Astrocyte of the cerebellum (primary cell): ENCODE results near the gene KCNJ6.
"Not testable (repeated sequence)": the region's sequence is repeated elsewhere in the genome, so short reads cannot be mapped to it uniquely, and the experiment has no call there.

Source experiments
- DNase-seq: peaks from one replicate; pipeline ENCODE4 v3.0.0-alpha.2; 2011; ENCODE audit warnings: low read depth
- H3K4me3 ChIP-seq: 2 replicates; pipeline ENCODE4 v1.5.1; 2011; ENCODE audit warnings: mild to moderate bottlenecking, low read depth, low read length, moderate library complexity
- in situ Hi-C: cut with HindIII; loops from 2 replicates; pipeline ENCODE4 v1.10.0; 2017; ENCODE audit warnings: low sequenced_read_pairs
- TF ChIP-seq, protein P1 (sequence below): IDR thresholded peaks from 2 replicates; pipeline ENCODE4 v1.5.1; 2012; ENCODE audit warnings: low read length, low read depth, moderate library complexity, mild to moderate bottlenecking; ENCODE audit errors: missing control alignments

KCNJ6 gene

GRCh38 chr21:37737507-37737906, 178.8 kb downstream of the KCNJ6 start:
- TF ChIP-seq, protein P1, sequence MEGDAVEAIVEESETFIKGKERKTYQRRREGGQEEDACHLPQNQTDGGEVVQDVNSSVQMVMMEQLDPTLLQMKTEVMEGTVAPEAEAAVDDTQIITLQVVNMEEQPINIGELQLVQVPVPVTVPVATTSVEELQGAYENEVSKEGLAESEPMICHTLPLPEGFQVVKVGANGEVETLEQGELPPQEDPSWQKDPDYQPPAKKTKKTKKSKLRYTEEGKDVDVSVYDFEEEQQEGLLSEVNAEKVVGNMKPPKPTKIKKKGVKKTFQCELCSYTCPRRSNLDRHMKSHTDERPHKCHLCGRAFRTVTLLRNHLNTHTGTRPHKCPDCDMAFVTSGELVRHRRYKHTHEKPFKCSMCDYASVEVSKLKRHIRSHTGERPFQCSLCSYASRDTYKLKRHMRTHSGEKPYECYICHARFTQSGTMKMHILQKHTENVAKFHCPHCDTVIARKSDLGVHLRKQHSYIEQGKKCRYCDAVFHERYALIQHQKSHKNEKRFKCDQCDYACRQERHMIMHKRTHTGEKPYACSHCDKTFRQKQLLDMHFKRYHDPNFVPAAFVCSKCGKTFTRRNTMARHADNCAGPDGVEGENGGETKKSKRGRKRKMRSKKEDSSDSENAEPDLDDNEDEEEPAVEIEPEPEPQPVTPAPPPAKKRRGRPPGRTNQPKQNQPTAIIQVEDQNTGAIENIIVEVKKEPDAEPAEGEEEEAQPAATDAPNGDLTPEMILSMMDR: no peak
- H3K4me3 ChIP-seq: no peak overlapping the region
- DNase-seq: no peak
- in situ Hi-C loops: no loop called here

- TF ChIP-seq, protein P1: no peak
- no peak for DNase-seq
- in situ Hi-C loops: no loop called here
- no peak overlapping the region for H3K4me3 ChIP-seq
These were observed 181.4 kb downstream of the KCNJ6 start for GRCh38 chr21:37734846-37735245.

- TF ChIP-seq, protein P1: no peak
- no peak overlapping the region for H3K4me3 ChIP-seq
- in situ Hi-C loops: no loop called here
- no peak for DNase-seq
These were observed 183.3 kb downstream of the KCNJ6 start for GRCh38 chr21:37732927-37733326.

DNA sequence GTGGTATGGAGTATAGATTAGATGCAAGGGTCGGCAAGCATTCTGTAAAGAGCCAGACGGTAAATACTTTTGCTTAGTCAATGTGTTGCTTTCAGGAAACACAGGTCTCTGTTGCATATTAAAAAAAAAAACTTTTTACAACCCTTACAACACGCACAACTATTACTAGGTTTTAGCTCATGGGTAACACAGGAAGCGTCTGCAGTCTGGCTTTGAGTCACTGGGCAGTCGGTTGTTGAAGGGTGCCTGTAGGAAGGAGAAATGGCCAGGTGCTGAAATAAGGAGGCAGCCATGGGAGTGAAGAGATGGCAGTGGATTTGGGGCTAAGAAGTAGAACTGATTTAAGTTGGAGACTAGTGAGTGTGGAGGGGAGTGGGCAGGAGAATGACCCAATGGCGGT, 192.1 kb downstream of the KCNJ6 start:
- TF ChIP-seq, protein P1: no peak
- in situ Hi-C loops: loop anchor here (25.0 kb wide), 1 partner anchor 638 kb away; no protein-coding TSS in a partner anchor
- no peak overlapping the region for H3K4me3 ChIP-seq
- no peak for DNase-seq

DNA sequence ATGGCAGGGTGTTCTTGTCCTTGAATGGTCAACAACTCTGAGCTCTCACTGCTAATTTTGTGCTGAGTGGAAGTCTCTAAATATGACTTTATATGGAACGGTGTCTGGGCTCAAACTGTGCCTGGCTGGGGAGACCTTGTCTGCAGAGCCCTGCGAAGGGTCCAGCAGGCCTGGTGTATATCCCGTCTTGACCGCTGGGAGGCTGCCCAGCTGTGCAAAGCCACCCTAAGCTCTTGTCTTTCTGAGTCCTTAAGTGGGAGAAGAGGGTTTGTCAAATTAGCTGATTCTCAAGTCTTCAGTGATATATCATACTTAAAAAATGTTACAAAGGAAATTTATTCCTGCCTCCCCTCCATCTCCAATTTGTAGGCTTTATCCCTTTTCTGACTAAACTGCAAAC, 198.7 kb downstream of the KCNJ6 start:
- in situ Hi-C loops: loop anchor here (25.0 kb wide), 1 partner anchor 645 kb away; no protein-coding TSS in a partner anchor

DNA sequence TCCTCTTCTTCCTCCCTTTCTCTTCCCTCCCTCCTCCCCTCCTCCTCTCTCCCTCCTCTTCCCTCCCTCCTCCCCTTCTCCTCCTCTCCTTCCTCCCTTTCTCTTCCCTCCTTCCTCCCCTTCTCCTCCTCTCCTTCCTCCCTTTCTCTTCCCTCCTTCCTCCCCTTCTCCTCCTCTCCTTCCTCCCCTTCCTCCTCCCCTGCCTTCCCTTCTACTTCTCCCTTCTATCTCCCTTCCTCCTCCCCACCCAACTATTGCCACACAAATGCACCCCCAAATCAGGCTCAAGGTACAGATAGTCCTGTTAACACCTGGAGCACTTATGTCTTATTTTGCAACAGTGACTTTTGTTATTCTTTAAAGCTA, 203.7 kb downstream of the KCNJ6 start:
- not testable (repeated sequence) for H3K4me3 ChIP-seq, DNase-seq
- in situ Hi-C loops: loop anchor here (25.0 kb wide), 1 partner anchor 650 kb away; no protein-coding TSS in a partner anchor

More for the DNA sequence above, 198.7 kb downstream of the KCNJ6 start:
- no peak overlapping the region for H3K4me3 ChIP-seq
- DNase-seq: no peak
- TF ChIP-seq, protein P1: no peak

DNA sequence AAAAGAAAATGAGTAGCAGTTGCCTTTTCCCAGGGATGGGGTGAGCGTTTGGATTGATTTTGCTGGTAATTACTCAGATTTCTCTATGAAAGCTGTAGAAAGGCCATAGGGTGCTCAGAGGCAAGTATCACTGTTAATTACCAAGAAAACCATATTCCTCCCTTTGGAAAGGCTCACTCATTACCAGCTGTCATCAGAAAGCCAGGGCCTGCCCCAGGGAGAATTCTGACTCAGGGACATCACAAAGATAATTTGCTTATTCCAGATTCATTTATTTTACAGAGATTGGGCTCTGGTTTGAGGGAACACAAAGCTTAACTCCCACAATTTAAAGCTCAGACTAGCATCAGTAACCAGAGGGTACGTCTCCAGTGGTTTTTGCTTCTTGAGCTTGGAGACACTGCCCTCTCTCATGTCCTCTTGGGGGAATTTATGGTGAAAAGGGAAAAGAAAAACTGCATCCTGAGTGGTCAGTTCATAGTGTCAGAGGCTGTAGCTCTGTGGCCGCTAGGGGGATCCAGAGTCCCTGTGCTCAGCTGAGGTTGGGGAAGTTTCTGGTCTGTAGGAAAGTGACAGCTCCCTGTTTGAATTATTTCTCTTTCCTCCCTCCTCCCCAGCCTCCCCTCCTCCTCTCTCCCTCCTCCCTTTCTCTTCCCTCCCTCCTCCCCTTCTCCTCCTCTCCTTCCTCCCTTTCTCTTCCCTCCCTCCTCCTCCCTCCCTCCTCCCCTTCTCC, 204.3 kb downstream of the KCNJ6 start:
- TF ChIP-seq, protein P1: peak; percentile 98
- in situ Hi-C loops: loop anchor here (25.0 kb wide), 1 partner anchor 650 kb away; no protein-coding TSS in a partner anchor
- peak; percentile 49 for DNase-seq

More for the DNA sequence above, 204.3 kb downstream of the KCNJ6 start:
- H3K4me3 ChIP-seq: no peak overlapping the region
